ENCODE measurements around the gene UPK1A.

UPK1A gene
- 0 to 0.44 (median 0) reads per million in 3 donors for total RNA-seq

- Histone ChIP-seq H3K4me1 (ENCODE audit: control insufficient read depth, insufficient read depth, low read length, poor library complexity, severe bottlenecking) (no peaks in the 10 kb centered on the region), H3K9me3 (ENCODE audit: control insufficient read depth, low read length) (no peaks in the 10 kb centered on the region), H3K27ac (ENCODE audit: insufficient read depth, low read length, poor library complexity, severe bottlenecking) (no peak within 1 kb of the TSS), H3K27me3 (replicated peaks; ENCODE audit: control insufficient read depth, insufficient read depth, low read length, poor library complexity, severe bottlenecking) (no peaks in the 10 kb centered on the region), H3K4me3 (ENCODE audit: insufficient read depth, low read depth, low read length, poor library complexity, severe bottlenecking) (no peak within 1 kb of the TSS), H3K36me3 (ENCODE audit: control insufficient read depth, insufficient read depth, low read length) (no peaks in the 10 kb centered on the region)
- DNase-seq, result no peak
Measured at GRCh38 chr19:35666251-35666913, at the start of gene UPK1A. TSS of gene UPK1A (plus strand) at chr19:35666517. CDS start at chr19:35666813, 296 bp downstream.

GRCh38 chr19:35618857-35619256, 47.5 kb upstream of the UPK1A start:
- Histone ChIP-seq H3K4me3 (ENCODE audit: insufficient read depth, low read depth, low read length, poor library complexity, severe bottlenecking) (no peak overlapping the region), H3K27ac (ENCODE audit: insufficient read depth, low read length, poor library complexity, severe bottlenecking) (no peak overlapping the region), H3K27me3 (replicated peaks; ENCODE audit: control insufficient read depth, insufficient read depth, low read length, poor library complexity, severe bottlenecking) (no peaks in the 10 kb centered on the region), H3K4me1 (ENCODE audit: control insufficient read depth, insufficient read depth, low read length, poor library complexity, severe bottlenecking) (no peaks in the 10 kb centered on the region), H3K9me3 (ENCODE audit: control insufficient read depth, low read length) (no peaks in the 10 kb centered on the region), H3K36me3 (ENCODE audit: control insufficient read depth, insufficient read depth, low read length) (peaks cover 10% of the 10 kb centered on the region)
- no peak for DNase-seq

GRCh38 chr19:35619290-35619923, 46.9 kb upstream of the UPK1A start:
- no peak overlapping the region for H3K4me3 ChIP-seq (ENCODE audit: insufficient read depth, low read depth, low read length, poor library complexity, severe bottlenecking)
- H3K9me3 ChIP-seq (ENCODE audit: control insufficient read depth, low read length), result no peaks in the 10 kb centered on the region
- peaks cover 10% of the 10 kb centered on the region for H3K36me3 ChIP-seq (ENCODE audit: control insufficient read depth, insufficient read depth, low read length)
- no peaks in the 10 kb centered on the region for H3K27me3 ChIP-seq (replicated peaks; ENCODE audit: control insufficient read depth, insufficient read depth, low read length, poor library complexity, severe bottlenecking)
- no peak for DNase-seq
- no peaks in the 10 kb centered on the region for H3K4me1 ChIP-seq (ENCODE audit: control insufficient read depth, insufficient read depth, low read length, poor library complexity, severe bottlenecking)
- no peak overlapping the region for H3K27ac ChIP-seq (ENCODE audit: insufficient read depth, low read length, poor library complexity, severe bottlenecking)

GRCh38 chr19:35620001-35620400, 46.3 kb upstream of the UPK1A start:
- Histone ChIP-seq H3K27me3 (replicated peaks; ENCODE audit: control insufficient read depth, insufficient read depth, low read length, poor library complexity, severe bottlenecking) (no peaks in the 10 kb centered on the region), H3K9me3 (ENCODE audit: control insufficient read depth, low read length) (no peaks in the 10 kb centered on the region), H3K27ac (ENCODE audit: insufficient read depth, low read length, poor library complexity, severe bottlenecking) (no peak overlapping the region), H3K4me3 (ENCODE audit: insufficient read depth, low read depth, low read length, poor library complexity, severe bottlenecking) (no peak overlapping the region), H3K36me3 (ENCODE audit: control insufficient read depth, insufficient read depth, low read length) (peaks cover 10% of the 10 kb centered on the region), H3K4me1 (ENCODE audit: control insufficient read depth, insufficient read depth, low read length, poor library complexity, severe bottlenecking) (no peaks in the 10 kb centered on the region)
- DNase-seq, result no peak

GRCh38 chr19:35621708-35622107, 44.6 kb upstream of the UPK1A start:
- H3K4me3 ChIP-seq (ENCODE audit: insufficient read depth, low read depth, low read length, poor library complexity, severe bottlenecking), result no peak overlapping the region
- H3K36me3 ChIP-seq (ENCODE audit: control insufficient read depth, insufficient read depth, low read length), result peaks cover 10% of the 10 kb centered on the region
- H3K27ac ChIP-seq (ENCODE audit: insufficient read depth, low read length, poor library complexity, severe bottlenecking), result no peak overlapping the region
- H3K27me3 ChIP-seq (replicated peaks; ENCODE audit: control insufficient read depth, insufficient read depth, low read length, poor library complexity, severe bottlenecking), result no peaks in the 10 kb centered on the region
- no peaks in the 10 kb centered on the region for H3K4me1 ChIP-seq (ENCODE audit: control insufficient read depth, insufficient read depth, low read length, poor library complexity, severe bottlenecking)
- no peaks in the 10 kb centered on the region for H3K9me3 ChIP-seq (ENCODE audit: control insufficient read depth, low read length)
- no peak for DNase-seq

GRCh38 chr19:35622750-35623149, 43.6 kb upstream of the UPK1A start:
- H3K27me3 ChIP-seq (replicated peaks; ENCODE audit: control insufficient read depth, insufficient read depth, low read length, poor library complexity, severe bottlenecking), result no peaks in the 10 kb centered on the region
- no peak overlapping the region for H3K4me3 ChIP-seq (ENCODE audit: insufficient read depth, low read depth, low read length, poor library complexity, severe bottlenecking)
- DNase-seq, result no peak
- H3K4me1 ChIP-seq (ENCODE audit: control insufficient read depth, insufficient read depth, low read length, poor library complexity, severe bottlenecking), result no peaks in the 10 kb centered on the region
- H3K9me3 ChIP-seq (ENCODE audit: control insufficient read depth, low read length), result no peaks in the 10 kb centered on the region
- peaks cover 10% of the 10 kb centered on the region for H3K36me3 ChIP-seq (ENCODE audit: control insufficient read depth, insufficient read depth, low read length)
- H3K27ac ChIP-seq (ENCODE audit: insufficient read depth, low read length, poor library complexity, severe bottlenecking), result no peak overlapping the region

- no peak overlapping the region for H3K4me3 ChIP-seq (ENCODE audit: insufficient read depth, low read depth, low read length, poor library complexity, severe bottlenecking)
- DNase-seq, result no peak
- no peak overlapping the region for H3K27ac ChIP-seq (ENCODE audit: insufficient read depth, low read length, poor library complexity, severe bottlenecking)
- peaks cover 5% of the 10 kb centered on the region for H3K4me1 ChIP-seq (ENCODE audit: control insufficient read depth, insufficient read depth, low read length, poor library complexity, severe bottlenecking)
- no peaks in the 10 kb centered on the region for H3K27me3 ChIP-seq (replicated peaks; ENCODE audit: control insufficient read depth, insufficient read depth, low read length, poor library complexity, severe bottlenecking)
- H3K9me3 ChIP-seq (ENCODE audit: control insufficient read depth, low read length), result no peaks in the 10 kb centered on the region
- H3K36me3 ChIP-seq (ENCODE audit: control insufficient read depth, insufficient read depth, low read length), result peaks cover 10% of the 10 kb centered on the region
Measured at GRCh38 chr19:35623327-35624010, 42.8 kb upstream of the UPK1A start.

GRCh38 chr19:35628264-35628564, 38.1 kb upstream of the UPK1A start:
- Histone ChIP-seq H3K36me3 (ENCODE audit: control insufficient read depth, insufficient read depth, low read length) (peaks cover 23% of the 10 kb centered on the region), H3K4me3 (ENCODE audit: insufficient read depth, low read depth, low read length, poor library complexity, severe bottlenecking) (peak overlapping the region; percentile 78), H3K9me3 (ENCODE audit: control insufficient read depth, low read length) (no peaks in the 10 kb centered on the region), H3K27ac (ENCODE audit: insufficient read depth, low read length, poor library complexity, severe bottlenecking) (peak overlapping the region; percentile 78), H3K4me1 (ENCODE audit: control insufficient read depth, insufficient read depth, low read length, poor library complexity, severe bottlenecking) (peaks cover 13% of the 10 kb centered on the region), H3K27me3 (replicated peaks; ENCODE audit: control insufficient read depth, insufficient read depth, low read length, poor library complexity, severe bottlenecking) (no peaks in the 10 kb centered on the region)
- no peak for DNase-seq

- H3K4me3 ChIP-seq (ENCODE audit: insufficient read depth, low read depth, low read length, poor library complexity, severe bottlenecking), result peak within 1 kb of the TSS; percentile 78
- H3K27ac ChIP-seq (ENCODE audit: insufficient read depth, low read length, poor library complexity, severe bottlenecking), result peak within 1 kb of the TSS; percentile 78
- H3K27me3 ChIP-seq (replicated peaks; ENCODE audit: control insufficient read depth, insufficient read depth, low read length, poor library complexity, severe bottlenecking), result no peaks in the 10 kb centered on the region
- peaks cover 28% of the 10 kb centered on the region for H3K36me3 ChIP-seq (ENCODE audit: control insufficient read depth, insufficient read depth, low read length)
- H3K9me3 ChIP-seq (ENCODE audit: control insufficient read depth, low read length), result no peaks in the 10 kb centered on the region
- peaks cover 13% of the 10 kb centered on the region for H3K4me1 ChIP-seq (ENCODE audit: control insufficient read depth, insufficient read depth, low read length, poor library complexity, severe bottlenecking)
- DNase-seq, result peak; percentile 94 to 96 (median 96)
Measured at GRCh38 chr19:35628565-35629331, 37.6 kb upstream of the UPK1A start, which contains the start of gene RBM42. TSS of gene RBM42 (plus strand) at chr19:35629036. CDS start at chr19:35629154, 118 bp downstream.
